H1 (cell line): ENCODE data around the gene SMYD3. TPM values are rescaled to one million over a fixed set of nuclear protein-coding genes. Genes with fewer than 3 reads are reported as not detected.

Source experiments
- CTCF ChIA-PET: fragments of 300-600 bp; sonication (Branson Sonifier 250); formaldehyde crosslinking; loops from one replicate; lab custom pipeline; 2021; ENCODE audit not compliant: partially characterized antibody; lab: Charles Lee
- POLR2A ChIA-PET: fragments of 300-600 bp; sonication (Branson Sonifier 250); formaldehyde crosslinking; loops from one replicate; lab custom pipeline; 2021; ENCODE audit warnings: inconsistent platforms; ENCODE audit not compliant: partially characterized antibody; lab: Charles Lee
- DNase-seq, 2 experiments: peaks; one replicate each; pipeline versions ENCODE4 v3.0.0 to v3.0.0-alpha.2; 2010 to 2022; ENCODE audit warnings: low spot score in 2 of 2, low read depth in 1 of 2, mixed read lengths in 1 of 2
- FAIRE-seq: peaks from 2 replicates; lab custom pipeline; 2011; peaks lifted over from hg19 to GRCh38; lab: Jason Lieb, UNC
- H2AFZ ChIP-seq: 2 replicates; pipeline ENCODE4 v1.8.1; 2012; ENCODE audit warnings: low read length, inconsistent platforms
- H2AK5ac ChIP-seq: 2 replicates; pipeline ENCODE4 v1.6.1; 2013; ENCODE audit warnings: low read depth, low read length
- H2BK120ac ChIP-seq: replicated peaks from 2 replicates; pipeline ENCODE3; 2013; ENCODE audit warnings: low read depth, low read length, inconsistent platforms
- H2BK12ac ChIP-seq: 2 replicates; pipeline ENCODE4 v1.6.1; 2013; ENCODE audit warnings: low read depth, low read length
- H2BK15ac ChIP-seq: 2 replicates; pipeline ENCODE4 v1.6.1; 2013; ENCODE audit warnings: low read length
- H2BK20ac ChIP-seq: 2 replicates; pipeline ENCODE4 v1.6.1; 2013; ENCODE audit warnings: low read length
- H2BK5ac ChIP-seq: 2 replicates; pipeline ENCODE4 v1.6.1; 2013; ENCODE audit warnings: low read depth, low read length
- H3K14ac ChIP-seq: 2 replicates; pipeline ENCODE4 v1.6.1; 2013; ENCODE audit warnings: inconsistent platforms; ENCODE audit not compliant: insufficient read length
- H3K18ac ChIP-seq: 2 replicates; pipeline ENCODE4 v1.6.1; 2013; ENCODE audit warnings: low read length; ENCODE audit errors: extremely low read depth
- H3K23ac ChIP-seq: 2 replicates; pipeline ENCODE4 v1.6.1; 2013; ENCODE audit warnings: inconsistent platforms; ENCODE audit not compliant: insufficient read length
- H3K23me2 ChIP-seq: 2 replicates; pipeline ENCODE4 v1.6.1; 2013; ENCODE audit warnings: low read depth, low read length
- H3K27ac ChIP-seq: 2 replicates; pipeline ENCODE4 v1.6.1; 2011; ENCODE audit warnings: low read depth, low read length, inconsistent platforms
- H3K27me3 ChIP-seq, 4 experiments: replicated peaks in 1 of 4; 1 replicate in 1 of 4; 2 replicates in 3 of 4; pipeline versions ENCODE4 v1.6.1 to v1.8.1; 2011 to 2013; ENCODE audit warnings: low read length in 3 of 4, mild to moderate bottlenecking in 3 of 4, inconsistent platforms in 2 of 4, mixed read lengths in 2 of 4, moderate library complexity in 1 of 4; ENCODE audit not compliant: control insufficient read depth in 3 of 4, insufficient read depth in 3 of 4; ENCODE audit errors: extremely low read depth in 1 of 4
- H3K36me3 ChIP-seq, 4 experiments: 2 replicates each; pipeline versions ENCODE4 v1.6.1 to v1.8.1; 2011 to 2013; ENCODE audit warnings: mild to moderate bottlenecking in 4 of 4, low read length in 3 of 4, moderate library complexity in 2 of 4, control low read depth in 1 of 4, inconsistent platforms in 1 of 4; ENCODE audit not compliant: insufficient read depth in 4 of 4, control insufficient read depth in 2 of 4
- H3K4ac ChIP-seq: replicated peaks from 2 replicates; pipeline ENCODE3; 2013; ENCODE audit warnings: low read length, low read depth, mixed read lengths, inconsistent platforms; ENCODE audit not compliant: insufficient read length
- H3K4me1 ChIP-seq, 4 experiments: replicated peaks in 1 of 4; 1 replicate in 1 of 4; 2 replicates in 3 of 4; pipeline versions ENCODE4 v1.6.1 to v1.8.1; 2011 to 2013; ENCODE audit warnings: low read length in 3 of 4, inconsistent platforms in 2 of 4, mixed read lengths in 1 of 4; ENCODE audit not compliant: insufficient read depth in 4 of 4, control insufficient read depth in 3 of 4
- H3K4me2 ChIP-seq, 2 experiments: 2 replicates each; pipeline versions ENCODE4 v1.6.1 to v1.8.1; 2011 to 2013; ENCODE audit warnings: low read depth in 2 of 2, low read length in 2 of 2, control low read depth in 1 of 2, inconsistent platforms in 1 of 2, mild to moderate bottlenecking in 1 of 2; ENCODE audit not compliant: insufficient read depth in 1 of 2
- H3K4me3 ChIP-seq, 4 experiments: fragments of 200-600, 300-600 bp in 1 of 4; sonication (generic), shearing (Covaris generic), sonication (Bioruptor Twin) in 1 of 4; 2 replicates each; pipeline versions ENCODE4 v1.5.1 to v1.8.1; 2011 to 2016; ENCODE audit warnings: low read length in 4 of 4, low read depth in 3 of 4, control low read depth in 2 of 4, inconsistent platforms in 2 of 4, mild to moderate bottlenecking in 2 of 4, mixed read lengths in 1 of 4, moderate library complexity in 1 of 4; ENCODE audit not compliant: insufficient read depth in 2 of 4; ENCODE audit errors: extremely low read depth in 1 of 4
- H3K56ac ChIP-seq: replicated peaks from 2 replicates; pipeline ENCODE3; 2013; ENCODE audit warnings: low read depth, mild to moderate bottlenecking, mixed read lengths, low read length, inconsistent platforms; ENCODE audit not compliant: insufficient read length
- H3K79me1 ChIP-seq: 2 replicates; pipeline ENCODE4 v1.6.1; 2013; ENCODE audit warnings: low read depth, low read length, control low read depth
- H3K79me2 ChIP-seq, 2 experiments: 2 replicates each; pipeline versions ENCODE4 v1.6.1 to v1.8.1; 2012 to 2013; ENCODE audit warnings: low read length in 2 of 2, mild to moderate bottlenecking in 2 of 2, inconsistent platforms in 1 of 2; ENCODE audit not compliant: insufficient read depth in 2 of 2, control insufficient read depth in 1 of 2
- H3K9ac ChIP-seq, 4 experiments: replicated peaks in 1 of 4; 1 replicate in 1 of 4; 2 replicates in 3 of 4; pipeline versions ENCODE4 v1.6.1 to v1.8.1; 2011 to 2013; ENCODE audit warnings: low read depth in 3 of 4, low read length in 3 of 4, control low read depth in 2 of 4, mild to moderate bottlenecking in 2 of 4, moderate library complexity in 2 of 4, inconsistent platforms in 1 of 4; ENCODE audit errors: extremely low read depth in 1 of 4
- H3K9me3 ChIP-seq, 2 experiments: 2 replicates each; pipeline versions ENCODE4 v1.6.1 to v1.8.1; 2012 to 2013; ENCODE audit warnings: mild to moderate bottlenecking in 2 of 2, moderate library complexity in 2 of 2, control low read depth in 1 of 2, inconsistent platforms in 1 of 2, low read depth in 1 of 2, low read length in 1 of 2, mixed read lengths in 1 of 2; ENCODE audit not compliant: insufficient read depth in 2 of 2
- H4K20me1 ChIP-seq, 2 experiments: replicated peaks in 1 of 2; 2 replicates each; pipeline versions ENCODE3 to v1.8.1; 2011 to 2013; ENCODE audit warnings: inconsistent platforms in 2 of 2, low read length in 2 of 2, mild to moderate bottlenecking in 1 of 2; ENCODE audit not compliant: insufficient read depth in 2 of 2, control insufficient read depth in 1 of 2
- H4K5ac ChIP-seq: 2 replicates; pipeline ENCODE4 v1.6.1; 2013; ENCODE audit warnings: low read length, low read depth, mixed read lengths, inconsistent platforms; ENCODE audit not compliant: insufficient read length
- H4K8ac ChIP-seq: 2 replicates; pipeline ENCODE4 v1.8.0; 2013; ENCODE audit warnings: mild to moderate bottlenecking, moderate library complexity, low read length, inconsistent platforms; ENCODE audit not compliant: insufficient read depth; ENCODE audit errors: extremely low read depth
- H4K91ac ChIP-seq: replicated peaks from 2 replicates; pipeline ENCODE3; 2013; ENCODE audit warnings: low read length, mixed read lengths, inconsistent platforms; ENCODE audit not compliant: insufficient read length
- CBX5 ChIP-seq: fragments of 300-800, 300-1000 bp; sonication (generic); IDR thresholded peaks from 2 replicates; pipeline ENCODE4 v1.7.1; 2016; ENCODE audit warnings: antibody characterized with exemption, low read length, low read depth
- HDAC2 ChIP-seq, 2 experiments: fragments of 300-600 bp in 1 of 2; sonication (generic) in 1 of 2; IDR thresholded peaks; 2 replicates each; pipeline ENCODE4 v1.6.1; 2011 to 2012; ENCODE audit warnings: low read depth in 2 of 2, low read length in 2 of 2, mild to moderate bottlenecking in 2 of 2, moderate library complexity in 2 of 2, borderline replicate concordance in 1 of 2, inconsistent platforms in 1 of 2
- KDM5A ChIP-seq: fragments of 200-600 bp; IDR thresholded peaks from 2 replicates; pipeline ENCODE4 v1.7.1; 2012; ENCODE audit warnings: mild to moderate bottlenecking, low read length, inconsistent platforms, mixed read lengths
- POU5F1 ChIP-seq: IDR thresholded peaks from 2 replicates; pipeline ENCODE4 v1.6.1; 2011; ENCODE audit warnings: low read depth, mild to moderate bottlenecking, low read length, moderate library complexity
- TBP ChIP-seq: IDR thresholded peaks from 2 replicates; pipeline ENCODE4 v1.6.1; 2011; ENCODE audit warnings: low read depth, low read length, improper control_type of control experiment
- WGBS, 2 experiments: shearing (Covaris generic) in 1 of 2; methylation state at CpG; one replicate each; pipeline versions ENCODE4 v1.1.6 to v1.1.7; 2013 to 2015; ENCODE audit warnings: low lambda C conversion rate in 2 of 2, mixed read lengths in 2 of 2, inconsistent platforms in 1 of 2, low coverage in 1 of 2, missing lambda C conversion rate in 1 of 2; ENCODE audit not compliant: insufficient replicate concordance in 2 of 2, insufficient coverage in 1 of 2, insufficient read length in 1 of 2; ENCODE audit errors: extremely low coverage in 1 of 2, missing lambda C conversion rate in 1 of 2; 5-methylcytosine and 5-hydroxymethylcytosine counted together
- polyA plus RNA-seq, 7 experiments: library from polyadenylated mRNA; depleted of rRNA in 3 of 7; stranded (reverse) in 5 of 7; unstranded in 2 of 7; fragments of >200 nt in 5 of 7; fragments of 200-250 nt in 2 of 7; gene quantifications; 1 replicate in 5 of 7; 2 replicates in 1 of 7; 4 replicates in 1 of 7; pipeline versions ENCODE4 v1.2.1 to v1.2.3, GENCODE V29; 2011 to 2013; ENCODE audit warnings: missing spikeins in 2 of 7, mixed read lengths in 2 of 7
- total RNA-seq: library from RNA; stranded (reverse); fragmentation: NEBNext Ultra II Directional; extraction: Animal tissue kit (Norgen Biotek cat#: 25700); gene quantifications from 2 replicates; pipeline ENCODE4 v1.2.1, GENCODE V29; 2021

The SMYD3 gene
- total and polyA plus RNA-seq, 2 of the 8 experiments (the other 6 are each of a cell fraction or from before 2014, with no cell fraction given), result 17.3 to 25.4 TPM

- DNase-seq (no peak), FAIRE-seq (no peak)
- H3K79me2 ChIP-seq, result no peaks in the 10 kb centered on the region
- no peak overlapping the region for H3K4me2 ChIP-seq
- no peak overlapping the region for H3K18ac ChIP-seq
- no peak overlapping the region for H2BK20ac ChIP-seq
- H3K23ac ChIP-seq, result no peak overlapping the region
- CTCF ChIA-PET, result no interaction called here
- H3K4ac ChIP-seq, result no peak overlapping the region
- no peak overlapping the region for H3K4me3 ChIP-seq
- H2BK15ac ChIP-seq, result no peak overlapping the region
- H2BK5ac ChIP-seq, result no peak overlapping the region
- no peaks in the 10 kb centered on the region for H3K27me3 ChIP-seq
- H2BK120ac ChIP-seq, result no peak overlapping the region
- H3K27ac ChIP-seq, result no peak overlapping the region
- H2BK12ac ChIP-seq, result no peak overlapping the region
- no peaks in the 10 kb centered on the region for H3K79me1 ChIP-seq
- no peak overlapping the region for H3K56ac ChIP-seq
- no peaks in the 10 kb centered on the region for H4K20me1 ChIP-seq
- 92% methylated on average over 2 of the region's 2 CpGs; no CpG with 5 or more reads in 1 of the 2 experiments for WGBS, 2 experiments
- H4K8ac ChIP-seq, result no peak overlapping the region
- H3K4me1 ChIP-seq, result no peaks in the 10 kb centered on the region
- H2AFZ ChIP-seq, result no peak overlapping the region
- H3K9ac ChIP-seq, result no peak overlapping the region
- H4K5ac ChIP-seq, result no peak overlapping the region
- H3K23me2 ChIP-seq, result no peaks in the 10 kb centered on the region
- H3K9me3 ChIP-seq, result no peaks in the 10 kb centered on the region; a peak in 1 of 4 replicates
- no peaks in the 10 kb centered on the region for H3K36me3 ChIP-seq
- no peak overlapping the region for H4K91ac ChIP-seq
- TF ChIP-seq CBX5 (no peak), POU5F1 (no peak), TBP (no peak), KDM5A (no peak), HDAC2 (IDR thresholded peaks at IDR 0.05; ENCODE audit: borderline replicate concordance in 1 of 2, low read depth in 2 of 2, low read length in 2 of 2) (no peak)
- POLR2A ChIA-PET, result no interaction called here
- no peak overlapping the region for H2AK5ac ChIP-seq
- H3K14ac ChIP-seq, result no peak overlapping the region
These were observed 454.5 kb downstream of the SMYD3 start for GRCh38 chr1:246052603-246053002.
